ENCODE results near the gene CC2D2A.

Gene CC2D2A

DNA sequence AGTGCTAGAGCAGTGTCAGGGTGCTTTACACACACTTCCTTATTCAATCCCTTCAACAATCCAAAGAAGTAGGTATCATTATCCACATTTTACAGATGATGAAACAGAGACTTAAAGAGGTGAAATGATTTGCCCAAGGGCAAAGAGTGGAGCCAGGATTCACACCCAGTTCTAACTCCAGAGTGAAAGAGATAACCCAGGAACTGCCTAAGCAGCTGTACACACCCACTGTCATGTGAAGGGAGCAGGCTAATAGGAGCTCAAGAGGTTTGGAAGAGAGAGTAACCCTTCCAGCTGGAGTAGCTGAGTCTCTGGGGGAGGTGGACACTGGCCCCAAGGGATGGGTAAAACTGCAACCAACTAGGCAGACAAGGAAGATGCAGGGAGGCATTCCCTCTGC is 92.9 kb downstream of the CC2D2A start:
- TF ChIP-seq, protein P1, sequence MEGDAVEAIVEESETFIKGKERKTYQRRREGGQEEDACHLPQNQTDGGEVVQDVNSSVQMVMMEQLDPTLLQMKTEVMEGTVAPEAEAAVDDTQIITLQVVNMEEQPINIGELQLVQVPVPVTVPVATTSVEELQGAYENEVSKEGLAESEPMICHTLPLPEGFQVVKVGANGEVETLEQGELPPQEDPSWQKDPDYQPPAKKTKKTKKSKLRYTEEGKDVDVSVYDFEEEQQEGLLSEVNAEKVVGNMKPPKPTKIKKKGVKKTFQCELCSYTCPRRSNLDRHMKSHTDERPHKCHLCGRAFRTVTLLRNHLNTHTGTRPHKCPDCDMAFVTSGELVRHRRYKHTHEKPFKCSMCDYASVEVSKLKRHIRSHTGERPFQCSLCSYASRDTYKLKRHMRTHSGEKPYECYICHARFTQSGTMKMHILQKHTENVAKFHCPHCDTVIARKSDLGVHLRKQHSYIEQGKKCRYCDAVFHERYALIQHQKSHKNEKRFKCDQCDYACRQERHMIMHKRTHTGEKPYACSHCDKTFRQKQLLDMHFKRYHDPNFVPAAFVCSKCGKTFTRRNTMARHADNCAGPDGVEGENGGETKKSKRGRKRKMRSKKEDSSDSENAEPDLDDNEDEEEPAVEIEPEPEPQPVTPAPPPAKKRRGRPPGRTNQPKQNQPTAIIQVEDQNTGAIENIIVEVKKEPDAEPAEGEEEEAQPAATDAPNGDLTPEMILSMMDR (conservative IDR thresholded peaks at IDR 0.05; ENCODE audit: low read length) = no peak
- H3K4me3 ChIP-seq (ENCODE audit: low read length) = no peak overlapping the region
- no peak for DNase-seq (ENCODE audit: low read depth)

GRCh38 chr4:15563871-15564270 is 94.2 kb downstream of the CC2D2A start:
- TF ChIP-seq, protein P1 (conservative IDR thresholded peaks at IDR 0.05; ENCODE audit: low read length) = no peak
- H3K4me3 ChIP-seq (ENCODE audit: low read length) = no peak overlapping the region
- no peak for DNase-seq (ENCODE audit: low read depth)

- TF ChIP-seq, protein P1 (conservative IDR thresholded peaks at IDR 0.05; ENCODE audit: low read length) = no peak
- no peak for DNase-seq (ENCODE audit: low read depth)
- no peak overlapping the region for H3K4me3 ChIP-seq (ENCODE audit: low read length)
These were observed 99.1 kb downstream of the CC2D2A start for GRCh38 chr4:15568821-15569220.

- DNase-seq (ENCODE audit: low read depth) = no peak
- TF ChIP-seq, protein P1 (conservative IDR thresholded peaks at IDR 0.05; ENCODE audit: low read length) = no peak
- no peak overlapping the region for H3K4me3 ChIP-seq (ENCODE audit: low read length)
These were observed 100.1 kb downstream of the CC2D2A start for GRCh38 chr4:15569746-15570145.

GRCh38 chr4:15575966-15576365 is 106.3 kb downstream of the CC2D2A start:
- DNase-seq (ENCODE audit: low read depth) = no peak
- TF ChIP-seq, protein P1 (conservative IDR thresholded peaks at IDR 0.05; ENCODE audit: low read length) = no peak
- H3K4me3 ChIP-seq (ENCODE audit: low read length) = no peak overlapping the region

DNA sequence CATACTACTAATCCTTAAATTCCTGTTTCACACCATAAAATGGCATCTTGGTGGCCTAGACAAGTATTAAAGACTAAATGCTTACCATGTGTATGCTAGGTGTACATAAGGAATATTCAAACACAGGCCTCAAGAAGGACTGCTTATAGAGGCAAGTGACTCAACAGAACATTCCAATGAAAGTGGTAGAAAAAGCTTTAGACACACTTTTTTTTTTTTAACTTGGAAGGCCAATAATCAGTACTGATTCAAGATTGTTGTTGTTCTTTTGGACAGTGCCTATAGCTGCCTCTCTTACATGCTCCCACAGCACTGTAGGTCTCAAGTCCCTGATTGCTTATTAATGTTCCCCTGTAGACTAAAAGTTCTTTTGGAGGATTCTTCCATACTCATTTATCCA is 107.8 kb downstream of the CC2D2A start:
- TF ChIP-seq, protein P1 (conservative IDR thresholded peaks at IDR 0.05; ENCODE audit: low read length) = no peak
- no peak overlapping the region for H3K4me3 ChIP-seq (ENCODE audit: low read length)
- DNase-seq (ENCODE audit: low read depth) = peak; percentile 29

- DNase-seq (ENCODE audit: low read depth) = no peak
- TF ChIP-seq, protein P1 (conservative IDR thresholded peaks at IDR 0.05; ENCODE audit: low read length) = no peak
- no peak overlapping the region for H3K4me3 ChIP-seq (ENCODE audit: low read length)
These were observed 115.1 kb downstream of the CC2D2A start for GRCh38 chr4:15584785-15585184.
